AG04449 (cell line): ENCODE results near the gene VKORC1L1.

Experiments
- CTCF ChIA-PET: fragments of 350-600 bp; formaldehyde crosslinking; extraction: SDS; loops from one replicate; lab custom pipeline; 2021; ENCODE audit warnings: antibody characterized with exemption; lab: Yijun Ruan, JAX
- POLR2A ChIA-PET: fragments of 400-600, 350-600 bp; formaldehyde crosslinking; extraction: SDS; loops from one replicate; lab custom pipeline; 2020; ENCODE audit warnings: antibody characterized with exemption, inconsistent platforms; lab: Yijun Ruan, JAX
- DNase-seq: peaks from one replicate; pipeline ENCODE4 v3.0.0-alpha.2; 2010; ENCODE audit warnings: low read depth, low spot score
- H3K4me3 ChIP-seq: 2 replicates; pipeline ENCODE4 v1.5.1; 2011; ENCODE audit warnings: low read depth, mild to moderate bottlenecking, control low read depth, low read length
- CTCF ChIP-seq: IDR thresholded peaks from one replicate; pipeline ENCODE4 v1.5.1; 2011; ENCODE audit warnings: mild to moderate bottlenecking, moderate library complexity, low read length, control low read depth, inconsistent platforms; ENCODE audit not compliant: insufficient read depth; ENCODE audit errors: missing control alignments

VKORC1L1 gene

GRCh38 chr7:65971021-65971420 is 98.1 kb downstream of the VKORC1L1 start:
- no peak for TF ChIP-seq CTCF
- POLR2A ChIA-PET = no interaction called here
- H3K4me3 ChIP-seq = no peak overlapping the region
- CTCF ChIA-PET = interaction anchor here (1.1 kb wide), 1 partner anchor 43 kb away, joined by 3 read pairs; no protein-coding TSS in a partner anchor
- DNase-seq = no peak

- CTCF ChIA-PET = no interaction called here
- TF ChIP-seq CTCF = no peak
- no peak overlapping the region for H3K4me3 ChIP-seq
- DNase-seq = no peak
- POLR2A ChIA-PET = no interaction called here
Measured at GRCh38 chr7:65972976-65973375, 100.1 kb downstream of the VKORC1L1 start.

- POLR2A ChIA-PET = no interaction called here
- no peak overlapping the region for H3K4me3 ChIP-seq
- CTCF ChIA-PET = no interaction called here
- no peak for TF ChIP-seq CTCF
- no peak for DNase-seq
Measured at GRCh38 chr7:65974191-65974801, 101.4 kb downstream of the VKORC1L1 start.

GRCh38 chr7:65974876-65975275 is 102.0 kb downstream of the VKORC1L1 start:
- H3K4me3 ChIP-seq = no peak overlapping the region
- POLR2A ChIA-PET = no interaction called here
- no peak for DNase-seq

GRCh38 chr7:65975814-65976445 is 103.1 kb downstream of the VKORC1L1 start:
- POLR2A ChIA-PET = no interaction called here
- no peak for TF ChIP-seq CTCF
- DNase-seq = no peak
- CTCF ChIA-PET = no interaction called here
- no peak overlapping the region for H3K4me3 ChIP-seq

More at GRCh38 chr7:65974876-65975275, 102.0 kb downstream of the VKORC1L1 start:
- CTCF ChIA-PET = no interaction called here
- TF ChIP-seq CTCF = no peak

- no peak overlapping the region for H3K4me3 ChIP-seq
- ChIA-PET CTCF (no interaction called here), POLR2A (no interaction called here)
- no peak for TF ChIP-seq CTCF
- DNase-seq = no peak
Measured at GRCh38 chr7:65976659-65977196, 103.9 kb downstream of the VKORC1L1 start.
